Left ventricle myocardium inferior (tissue), 1 donor: ENCODE data around the gene TNMD. TPM values are rescaled to one million over a fixed set of nuclear protein-coding genes. Genes with fewer than 3 reads are reported as not detected.

ENCODE experiments used
- DNase-seq: peaks from one replicate; pipeline ENCODE4 v3.0.0-alpha.2; 2020
- H3K27ac ChIP-seq: fragments of 200-600 bp; replicated peaks from 2 replicates; pipeline ENCODE4 v1.8.0; 2021
- H3K27me3 ChIP-seq: fragments of 200-600 bp; 2 replicates; pipeline ENCODE4 v1.8.0; 2021; ENCODE audit warnings: low read depth
- H3K36me3 ChIP-seq: fragments of 200-600 bp; 2 replicates; pipeline ENCODE4 v1.8.0; 2021
- H3K4me1 ChIP-seq: fragments of 200-600 bp; 2 replicates; pipeline ENCODE4 v1.8.0; 2021
- H3K4me3 ChIP-seq: fragments of 200-600 bp; 2 replicates; pipeline ENCODE4 v1.8.0; 2021; ENCODE audit warnings: mild to moderate bottlenecking, moderate library complexity
- H3K9me3 ChIP-seq: fragments of 200-600 bp; replicated peaks from 2 replicates; pipeline ENCODE4 v1.8.0; 2021
- intact Hi-C: fragments of 100-400 bp; cut with micrococcal nuclease; formaldehyde crosslinking; loops from one replicate; pipeline ENCODE4 v1.11.0; 2022
- total RNA-seq: library from RNA; stranded (reverse); fragmentation: NEBNext Ultra II Directional; extraction: Animal tissue kit (Norgen Biotek cat#: 25700); gene quantifications from one replicate; pipeline ENCODE4 v1.2.1, GENCODE V29; 2021
- TF ChIP-seq, protein P1 (sequence below): fragments of 200-600 bp; IDR thresholded peaks from 2 replicates; pipeline ENCODE4 v1.8.0; 2021; ENCODE audit warnings: antibody characterized with exemption, mild to moderate bottlenecking, borderline replicate concordance
- donor health status: DM: no; HTN: yes; CAD: no; lungs with severe emphysema.

TNMD gene
- total RNA-seq, 1 donor from 2014 or later: 0.22 TPM

GRCh38 chrX:100593581-100593980 is 8.8 kb downstream of the TNMD start:
- TF ChIP-seq, protein P1, sequence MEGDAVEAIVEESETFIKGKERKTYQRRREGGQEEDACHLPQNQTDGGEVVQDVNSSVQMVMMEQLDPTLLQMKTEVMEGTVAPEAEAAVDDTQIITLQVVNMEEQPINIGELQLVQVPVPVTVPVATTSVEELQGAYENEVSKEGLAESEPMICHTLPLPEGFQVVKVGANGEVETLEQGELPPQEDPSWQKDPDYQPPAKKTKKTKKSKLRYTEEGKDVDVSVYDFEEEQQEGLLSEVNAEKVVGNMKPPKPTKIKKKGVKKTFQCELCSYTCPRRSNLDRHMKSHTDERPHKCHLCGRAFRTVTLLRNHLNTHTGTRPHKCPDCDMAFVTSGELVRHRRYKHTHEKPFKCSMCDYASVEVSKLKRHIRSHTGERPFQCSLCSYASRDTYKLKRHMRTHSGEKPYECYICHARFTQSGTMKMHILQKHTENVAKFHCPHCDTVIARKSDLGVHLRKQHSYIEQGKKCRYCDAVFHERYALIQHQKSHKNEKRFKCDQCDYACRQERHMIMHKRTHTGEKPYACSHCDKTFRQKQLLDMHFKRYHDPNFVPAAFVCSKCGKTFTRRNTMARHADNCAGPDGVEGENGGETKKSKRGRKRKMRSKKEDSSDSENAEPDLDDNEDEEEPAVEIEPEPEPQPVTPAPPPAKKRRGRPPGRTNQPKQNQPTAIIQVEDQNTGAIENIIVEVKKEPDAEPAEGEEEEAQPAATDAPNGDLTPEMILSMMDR: no peak
- Histone ChIP-seq H3K4me1 (peaks cover 4% of the 10 kb centered on the region), H3K9me3 (no peaks in the 10 kb centered on the region), H3K4me3 (no peak overlapping the region), H3K27ac (no peak overlapping the region), H3K27me3 (no peaks in the 10 kb centered on the region), H3K36me3 (no peaks in the 10 kb centered on the region)
- intact Hi-C loops: no loop called here
- DNase-seq: no peak

DNA sequence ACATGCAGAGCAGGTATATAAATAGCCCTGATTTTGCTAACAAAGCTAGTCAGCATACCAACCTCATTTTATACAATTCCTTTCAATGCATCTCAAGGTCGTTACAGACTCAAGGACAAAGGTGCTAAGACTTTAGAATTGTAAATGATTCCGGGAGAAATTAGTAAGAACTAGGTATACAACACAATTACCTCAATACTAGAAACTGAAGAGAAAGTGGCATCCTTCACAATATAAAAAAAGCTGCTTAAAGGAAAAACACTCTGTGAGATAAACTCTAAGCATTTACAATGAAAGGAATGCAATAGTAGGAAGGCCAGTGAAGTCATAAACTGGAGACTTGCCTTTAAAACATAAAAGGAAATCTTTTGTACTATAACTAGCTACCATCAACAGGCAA is 11.9 kb downstream of the TNMD start:
- Histone ChIP-seq H3K9me3 (no peaks in the 10 kb centered on the region), H3K4me1 (peaks cover 4% of the 10 kb centered on the region), H3K27me3 (no peaks in the 10 kb centered on the region), H3K27ac (no peak overlapping the region), H3K4me3 (no peak overlapping the region), H3K36me3 (no peaks in the 10 kb centered on the region)
- no peak for DNase-seq
- TF ChIP-seq, protein P1: no peak
- intact Hi-C loops: no loop called here

DNA sequence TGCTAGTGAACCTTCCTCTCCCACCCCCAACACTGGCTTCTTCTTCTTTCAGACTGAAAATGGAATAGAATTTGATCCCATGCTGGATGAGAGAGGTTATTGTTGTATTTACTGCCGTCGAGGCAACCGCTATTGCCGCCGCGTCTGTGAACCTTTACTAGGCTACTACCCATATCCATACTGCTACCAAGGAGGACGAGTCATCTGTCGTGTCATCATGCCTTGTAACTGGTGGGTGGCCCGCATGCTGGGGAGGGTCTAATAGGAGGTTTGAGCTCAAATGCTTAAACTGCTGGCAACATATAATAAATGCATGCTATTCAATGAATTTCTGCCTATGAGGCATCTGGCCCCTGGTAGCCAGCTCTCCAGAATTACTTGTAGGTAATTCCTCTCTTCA is 14.7 kb downstream of the TNMD start:
- no peak for DNase-seq
- Histone ChIP-seq H3K4me1 (no peaks in the 10 kb centered on the region), H3K36me3 (no peaks in the 10 kb centered on the region), H3K27me3 (no peaks in the 10 kb centered on the region), H3K27ac (no peak overlapping the region), H3K4me3 (no peak overlapping the region), H3K9me3 (no peaks in the 10 kb centered on the region)
- intact Hi-C loops: no loop called here
- TF ChIP-seq, protein P1: no peak

DNA sequence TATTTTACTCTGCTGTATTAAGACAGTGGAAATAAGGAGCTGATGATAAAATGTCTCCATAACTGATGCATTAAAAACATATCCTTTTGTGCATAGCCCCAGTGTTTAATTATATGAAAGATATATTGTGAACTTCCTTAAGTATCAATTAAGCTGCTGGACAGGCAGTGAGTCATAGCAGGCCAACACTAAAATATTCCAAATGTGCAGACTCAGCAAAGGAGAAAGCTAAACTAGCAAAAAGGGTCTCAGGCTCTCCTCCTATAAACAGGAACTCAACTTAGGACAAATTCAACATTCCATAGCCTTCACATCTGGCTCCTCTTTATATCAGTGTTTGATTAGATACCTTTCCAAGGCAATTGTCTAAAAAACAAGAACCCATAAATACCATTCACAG is 15.6 kb downstream of the TNMD start:
- H3K27me3 ChIP-seq: no peaks in the 10 kb centered on the region
- no peaks in the 10 kb centered on the region for H3K4me1 ChIP-seq
- H3K36me3 ChIP-seq: no peaks in the 10 kb centered on the region
- no peaks in the 10 kb centered on the region for H3K9me3 ChIP-seq
- TF ChIP-seq, protein P1: no peak
- DNase-seq: no peak
- no peak overlapping the region for H3K27ac ChIP-seq
- H3K4me3 ChIP-seq: no peak overlapping the region
- intact Hi-C loops: no loop called here

- TF ChIP-seq, protein P1: no peak
Observed at GRCh38 chrX:100600758-100601157, 16.0 kb downstream of the TNMD start.

DNA sequence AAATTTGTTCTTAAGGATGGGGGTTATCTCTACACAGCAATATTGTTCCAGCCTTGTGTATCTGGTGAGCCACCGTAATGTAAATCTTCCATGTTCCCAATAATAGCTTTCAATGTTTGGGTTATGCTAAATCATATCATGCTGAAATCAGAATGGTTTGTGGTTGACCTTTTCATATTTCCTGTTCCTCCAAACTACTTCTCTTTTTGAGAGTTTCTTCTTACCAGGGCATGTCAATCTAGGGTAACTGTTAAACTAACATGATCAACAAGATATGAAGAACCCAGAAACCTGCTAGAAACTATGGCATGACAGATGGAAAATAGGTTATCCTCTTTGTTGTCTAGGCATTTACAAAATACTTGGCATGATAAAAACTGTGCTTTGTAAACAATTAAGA is 22.0 kb downstream of the TNMD start:
- H3K27me3 ChIP-seq: no peaks in the 10 kb centered on the region
- intact Hi-C loops: no loop called here
- no peak for DNase-seq
- no peak overlapping the region for H3K4me3 ChIP-seq
- TF ChIP-seq, protein P1: no peak
- no peaks in the 10 kb centered on the region for H3K9me3 ChIP-seq
- no peak overlapping the region for H3K27ac ChIP-seq
- H3K4me1 ChIP-seq: no peaks in the 10 kb centered on the region
- H3K36me3 ChIP-seq: no peaks in the 10 kb centered on the region

More at GRCh38 chrX:100600758-100601157, 16.0 kb downstream of the TNMD start:
- Histone ChIP-seq H3K36me3 (no peaks in the 10 kb centered on the region), H3K27ac (no peak overlapping the region), H3K27me3 (no peaks in the 10 kb centered on the region), H3K4me3 (no peak overlapping the region), H3K9me3 (no peaks in the 10 kb centered on the region), H3K4me1 (no peaks in the 10 kb centered on the region)
- DNase-seq: no peak
- intact Hi-C loops: no loop called here
